ENCODE measurements around the gene MAP1LC3B2.

GRCh38 chr12:116544656-116545055 is 14.5 kb upstream of the MAP1LC3B2 start:
- TF ChIP-seq POLR2AphosphoS5 (IDR thresholded peaks at IDR 0.05; ENCODE audit: low read length): no peak
- TF ChIP-seq, protein P1, sequence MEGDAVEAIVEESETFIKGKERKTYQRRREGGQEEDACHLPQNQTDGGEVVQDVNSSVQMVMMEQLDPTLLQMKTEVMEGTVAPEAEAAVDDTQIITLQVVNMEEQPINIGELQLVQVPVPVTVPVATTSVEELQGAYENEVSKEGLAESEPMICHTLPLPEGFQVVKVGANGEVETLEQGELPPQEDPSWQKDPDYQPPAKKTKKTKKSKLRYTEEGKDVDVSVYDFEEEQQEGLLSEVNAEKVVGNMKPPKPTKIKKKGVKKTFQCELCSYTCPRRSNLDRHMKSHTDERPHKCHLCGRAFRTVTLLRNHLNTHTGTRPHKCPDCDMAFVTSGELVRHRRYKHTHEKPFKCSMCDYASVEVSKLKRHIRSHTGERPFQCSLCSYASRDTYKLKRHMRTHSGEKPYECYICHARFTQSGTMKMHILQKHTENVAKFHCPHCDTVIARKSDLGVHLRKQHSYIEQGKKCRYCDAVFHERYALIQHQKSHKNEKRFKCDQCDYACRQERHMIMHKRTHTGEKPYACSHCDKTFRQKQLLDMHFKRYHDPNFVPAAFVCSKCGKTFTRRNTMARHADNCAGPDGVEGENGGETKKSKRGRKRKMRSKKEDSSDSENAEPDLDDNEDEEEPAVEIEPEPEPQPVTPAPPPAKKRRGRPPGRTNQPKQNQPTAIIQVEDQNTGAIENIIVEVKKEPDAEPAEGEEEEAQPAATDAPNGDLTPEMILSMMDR (IDR thresholded peaks at IDR 0.05 in 2 of 3, conservative IDR thresholded peaks at IDR 0.05 in 1 of 3; ENCODE audit: control insufficient read depth in 2 of 3, extremely low read depth in 1 of 3, insufficient read depth in 1 of 3, low read depth in 3 of 3, low read length in 3 of 3): no peak
